Tibial nerve (tissue), 4 donors: ENCODE results near the gene DDX27. TPM values are rescaled to one million over a fixed set of nuclear protein-coding genes. Genes with fewer than 3 reads are reported as not detected.

Experiments used
- DNase-seq, 2 donors: peaks; one replicate each; pipeline ENCODE4 v3.0.0-alpha.2; 2019; ENCODE audit warnings: low spot score in 2 of 2
- H3K27ac ChIP-seq, 4 donors: fragments of 200-600 bp; sonication (generic) in 3 of 4; one replicate each; pipeline ENCODE4 v1.5.1; 2017 to 2019; ENCODE audit warnings: mild to moderate bottlenecking in 1 of 4
- H3K27me3 ChIP-seq, 2 donors: fragments of 200-600 bp; sonication (generic) in 1 of 2; one replicate each; pipeline versions ENCODE4 v1.5.1 to v1.6.0; 2017 to 2019
- H3K36me3 ChIP-seq, 3 donors: fragments of 200-600 bp; sonication (generic); one replicate each; pipeline ENCODE4 v1.5.1; 2018 to 2019
- H3K4me1 ChIP-seq, 4 donors: fragments of 200-600 bp; sonication (generic) in 3 of 4; one replicate each; pipeline ENCODE4 v1.5.1; 2017 to 2019
- H3K4me3 ChIP-seq, 4 donors: fragments of 200-600 bp; sonication (generic) in 3 of 4; one replicate each; pipeline ENCODE4 v1.5.1; 2017 to 2019; ENCODE audit warnings: mild to moderate bottlenecking in 1 of 4, moderate library complexity in 1 of 4
- H3K9me3 ChIP-seq, 4 donors: fragments of 200-600 bp; sonication (generic) in 3 of 4; one replicate each; pipeline ENCODE4 v1.5.1; 2017 to 2019
- CTCF ChIP-seq, 5 experiments: fragments of 200-600 bp in 3 of 5; fragments of 450-650 bp in 2 of 5; sonication (generic) in 3 of 5; IDR thresholded peaks; one replicate each; pipeline ENCODE4 v1.5.1; 2016 to 2019; ENCODE audit warnings: antibody characterized with exemption in 5 of 5, mild to moderate bottlenecking in 3 of 5, moderate library complexity in 2 of 5
- EP300 ChIP-seq, 2 donors: sonication (generic); formaldehyde crosslinking; IDR thresholded peaks; one replicate each; pipeline ENCODE4 v1.6.1; 2017; ENCODE audit warnings: antibody characterized with exemption in 2 of 2, mild to moderate bottlenecking in 1 of 2
- POLR2A ChIP-seq, 2 donors: fragments of 450-650 bp; IDR thresholded peaks; one replicate each; pipeline ENCODE4 v1.6.1; 2017; ENCODE audit warnings: antibody characterized with exemption in 2 of 2, mild to moderate bottlenecking in 2 of 2, moderate library complexity in 2 of 2
- WGBS, 2 donors: methylation state at CpG; one replicate each; pipeline ENCODE4 v1.1.5; 2018; 5-methylcytosine and 5-hydroxymethylcytosine counted together
- total RNA-seq, 4 donors: library from RNA; depleted of rRNA; stranded (reverse); fragments of >200 nt; gene quantifications; one replicate each; pipeline ENCODE4 v1.1.0, GENCODE V29; 2016

Gene DDX27
- total RNA-seq, 4 donors from 2014 or later: 24.5 to 33.4 (median 28.3) TPM

GRCh38 chr20:49283176-49283702 is 64.0 kb downstream of the DDX27 start:
- Histone ChIP-seq H3K36me3 (peaks cover 19 to 90% (median 57%) of the 10 kb centered on the region in 3 donors), H3K27me3 (no peaks in the 10 kb centered on the region), H3K4me1 (peaks cover 0 to 42% (median 17%) of the 10 kb centered on the region in 4 donors), H3K27ac (no peak overlapping the region), H3K4me3 (no peak overlapping the region), H3K9me3 (peaks cover 0 to 68% (median 15%) of the 10 kb centered on the region in 4 donors)
- 93 to 96% methylated on average over 9 of the region's 9 CpGs for WGBS, 2 donors
- DNase-seq: no peak
- no peak for TF ChIP-seq POLR2A (IDR thresholded peaks at IDR 0.05)
- TF ChIP-seq CTCF (IDR thresholded peaks at IDR 0.05): no peak
- TF ChIP-seq EP300 (IDR thresholded peaks at IDR 0.05): no peak

GRCh38 chr20:49283703-49284625 is 64.7 kb downstream of the DDX27 start:
- H3K4me3 ChIP-seq: no peak overlapping the region
- peaks cover 0 to 70% (median 15%) of the 10 kb centered on the region in 4 donors for H3K9me3 ChIP-seq
- WGBS, 2 donors: 96 to 100% methylated on average over 3 of the region's 3 CpGs
- peaks cover 0 to 42% (median 17%) of the 10 kb centered on the region in 4 donors for H3K4me1 ChIP-seq
- TF ChIP-seq POLR2A (IDR thresholded peaks at IDR 0.05) (no peak), EP300 (IDR thresholded peaks at IDR 0.05) (no peak), CTCF (IDR thresholded peaks at IDR 0.05) (no peak)
- DNase-seq: no peak
- H3K27ac ChIP-seq: no peak overlapping the region
- peaks cover 19 to 98% (median 57%) of the 10 kb centered on the region in 3 donors for H3K36me3 ChIP-seq
- H3K27me3 ChIP-seq: no peaks in the 10 kb centered on the region

- Histone ChIP-seq H3K27me3 (no peaks in the 10 kb centered on the region), H3K4me1 (peaks cover 0 to 34% (median 13%) of the 10 kb centered on the region in 4 donors), H3K27ac (no peak overlapping the region), H3K9me3 (peaks cover 0 to 70% (median 15%) of the 10 kb centered on the region in 4 donors), H3K36me3 (peaks cover 21 to 100% (median 58%) of the 10 kb centered on the region in 3 donors), H3K4me3 (no peak overlapping the region)
- DNase-seq: no peak
- 95 to 96% methylated on average over 5 of the region's 5 CpGs for WGBS, 2 donors
- no peak for TF ChIP-seq CTCF (IDR thresholded peaks at IDR 0.05)
- TF ChIP-seq POLR2A (IDR thresholded peaks at IDR 0.05): no peak
- no peak for TF ChIP-seq EP300 (IDR thresholded peaks at IDR 0.05)
These were observed 65.6 kb downstream of the DDX27 start for GRCh38 chr20:49284818-49285217.

GRCh38 chr20:49285233-49285668 is 66.0 kb downstream of the DDX27 start:
- Histone ChIP-seq H3K27me3 (no peaks in the 10 kb centered on the region), H3K36me3 (peaks cover 23 to 100% (median 57%) of the 10 kb centered on the region in 3 donors), H3K27ac (no peak overlapping the region), H3K9me3 (peaks cover 0 to 70% (median 15%) of the 10 kb centered on the region in 4 donors), H3K4me3 (no peak overlapping the region), H3K4me1 (peaks cover 0 to 30% (median 8%) of the 10 kb centered on the region in 4 donors)
- no peak for TF ChIP-seq POLR2A (IDR thresholded peaks at IDR 0.05)
- TF ChIP-seq EP300 (IDR thresholded peaks at IDR 0.05): no peak
- TF ChIP-seq CTCF (IDR thresholded peaks at IDR 0.05): no peak
- WGBS, 2 donors: 89 to 90% methylated on average over 1 of the region's 1 CpG
- DNase-seq: no peak
